Trophoblast cell (in vitro differentiated cells and primary cell): ENCODE data around the gene ADGRA3.
A peak's percentile ranks its signal among the peaks of the same experiment; 100 is the strongest.

Experiments
- DNase-seq, 2 donors: peaks; one replicate each; pipeline ENCODE4 v3.0.0-alpha.2; 2016
- H2AFZ ChIP-seq: 2 replicates; pipeline ENCODE4 v1.6.1; 2013; ENCODE audit warnings: low read length, moderate library complexity, mild to moderate bottlenecking; ENCODE audit not compliant: insufficient read depth, poor library complexity
- H2AK5ac ChIP-seq: 2 replicates; pipeline ENCODE4 v1.6.1; 2013; ENCODE audit warnings: mild to moderate bottlenecking, low read length
- H2BK120ac ChIP-seq: 2 replicates; pipeline ENCODE4 v1.6.1; 2013; ENCODE audit warnings: low read length, mild to moderate bottlenecking, moderate library complexity; ENCODE audit not compliant: insufficient read depth, poor library complexity
- H2BK12ac ChIP-seq: 2 replicates; pipeline ENCODE4 v1.6.1; 2013; ENCODE audit warnings: mild to moderate bottlenecking, low read length, moderate library complexity
- H2BK5ac ChIP-seq: 2 replicates; pipeline ENCODE4 v1.6.1; 2013; ENCODE audit warnings: low read length, low read depth, moderate library complexity, mild to moderate bottlenecking; ENCODE audit not compliant: poor library complexity
- H3K14ac ChIP-seq: 2 replicates; pipeline ENCODE4 v1.6.1; 2013; ENCODE audit warnings: mild to moderate bottlenecking, low read length
- H3K18ac ChIP-seq: 2 replicates; pipeline ENCODE4 v1.6.1; 2013; ENCODE audit warnings: mild to moderate bottlenecking, low read length
- H3K23ac ChIP-seq: 2 replicates; pipeline ENCODE4 v1.6.1; 2013; ENCODE audit warnings: low read length
- H3K27ac ChIP-seq: 2 replicates; pipeline ENCODE4 v1.5.1; 2013; ENCODE audit warnings: low read depth, mild to moderate bottlenecking, inconsistent platforms, low read length, moderate library complexity
- H3K27me3 ChIP-seq: 2 replicates; pipeline ENCODE4 v1.6.1; 2013; ENCODE audit warnings: inconsistent platforms, mild to moderate bottlenecking, low read length, moderate library complexity; ENCODE audit not compliant: insufficient read depth
- H3K36me3 ChIP-seq, 2 experiments: 1 replicate in 1 of 2; 2 replicates in 1 of 2; pipeline ENCODE4 v1.6.1; 2013; ENCODE audit warnings: low read length in 2 of 2, mild to moderate bottlenecking in 2 of 2, moderate library complexity in 1 of 2; ENCODE audit not compliant: insufficient read depth in 2 of 2, control insufficient read depth in 1 of 2
- H3K4ac ChIP-seq: 2 replicates; pipeline ENCODE4 v1.6.1; 2013; ENCODE audit warnings: low read depth, mild to moderate bottlenecking, low read length, moderate library complexity
- H3K4me1 ChIP-seq, 2 experiments: 1 replicate in 1 of 2; 2 replicates in 1 of 2; pipeline ENCODE4 v1.6.1; 2013; ENCODE audit warnings: low read length in 2 of 2, mild to moderate bottlenecking in 2 of 2, moderate library complexity in 1 of 2; ENCODE audit not compliant: insufficient read depth in 2 of 2, control insufficient read depth in 1 of 2
- H3K4me2 ChIP-seq: 2 replicates; pipeline ENCODE4 v1.6.1; 2013; ENCODE audit warnings: inconsistent platforms, mild to moderate bottlenecking, low read length, moderate library complexity
- H3K4me3 ChIP-seq: 2 replicates; pipeline ENCODE4 v1.5.1; 2013; ENCODE audit warnings: mild to moderate bottlenecking, low read depth, low read length, inconsistent platforms
- H3K79me1 ChIP-seq: one replicate; pipeline ENCODE4 v1.6.1; 2013; ENCODE audit warnings: low read length
- H3K79me2 ChIP-seq: 2 replicates; pipeline ENCODE4 v1.6.1; 2013; ENCODE audit warnings: low read length, mild to moderate bottlenecking; ENCODE audit not compliant: control insufficient read depth, insufficient read depth, poor library complexity
- H3K9ac ChIP-seq: 2 replicates; pipeline ENCODE4 v1.6.1; 2013; ENCODE audit warnings: mild to moderate bottlenecking, low read length
- H3K9me3 ChIP-seq: 2 replicates; pipeline ENCODE4 v1.6.1; 2013; ENCODE audit warnings: low read depth, mild to moderate bottlenecking, control low read depth, inconsistent platforms, low read length; ENCODE audit not compliant: insufficient read depth
- H4K12ac ChIP-seq: 2 replicates; pipeline ENCODE4 v1.6.1; 2013; ENCODE audit warnings: low read depth, mild to moderate bottlenecking, low read length, moderate library complexity
- H4K8ac ChIP-seq: 2 replicates; pipeline ENCODE4 v1.6.1; 2013; ENCODE audit warnings: low read depth, mild to moderate bottlenecking, low read length, moderate library complexity
- H4K91ac ChIP-seq: one replicate; pipeline ENCODE4 v1.6.1; 2013; ENCODE audit warnings: low read depth, mild to moderate bottlenecking, low read length, moderate library complexity
- WGBS: extraction: QIAGEN DNeasy Blood & Tissue Kit; methylation state at CpG from one replicate; pipeline ENCODE4 v1.1.7; 2013; ENCODE audit warnings: missing lambda C conversion rate; ENCODE audit not compliant: insufficient read length, insufficient coverage; ENCODE audit errors: extremely low coverage; 5-methylcytosine and 5-hydroxymethylcytosine counted together

The ADGRA3 gene

GRCh38 chr4:22537864-22538263 is 22.0 kb upstream of the ADGRA3 start:
- Histone ChIP-seq H3K27me3 (no peaks in the 10 kb centered on the region), H4K12ac (no peak overlapping the region), H3K36me3 (no peaks in the 10 kb centered on the region), H2AK5ac (no peak overlapping the region), H2BK12ac (no peak overlapping the region), H2AFZ (no peak overlapping the region), H2BK5ac (no peak overlapping the region), H3K79me1 (no peaks in the 10 kb centered on the region), H3K18ac (no peak overlapping the region), H2BK120ac (no peak overlapping the region), H3K23ac (no peak overlapping the region), H4K91ac (no peak overlapping the region), H3K14ac (no peak overlapping the region), H3K4me2 (no peak overlapping the region), H3K9ac (no peak overlapping the region), H3K9me3 (no peaks in the 10 kb centered on the region), H3K4me3 (no peak overlapping the region), H3K4me1 (no peaks in the 10 kb centered on the region), H3K4ac (no peak overlapping the region), H3K27ac (no peak overlapping the region), H4K8ac (no peak overlapping the region), H3K79me2 (no peaks in the 10 kb centered on the region)
- DNase-seq = no peak

- H3K14ac ChIP-seq = no peak overlapping the region
- H3K4ac ChIP-seq = no peak overlapping the region
- no peak overlapping the region for H4K8ac ChIP-seq
- no peak overlapping the region for H3K23ac ChIP-seq
- no peak overlapping the region for H4K12ac ChIP-seq
- no peak overlapping the region for H3K18ac ChIP-seq
- no peak overlapping the region for H2BK120ac ChIP-seq
- no peak for DNase-seq
- no peak overlapping the region for H2BK5ac ChIP-seq
- H3K27me3 ChIP-seq = no peaks in the 10 kb centered on the region
- H4K91ac ChIP-seq = no peak overlapping the region
- no peaks in the 10 kb centered on the region for H3K4me1 ChIP-seq
- H2AK5ac ChIP-seq = no peak overlapping the region
- H2BK12ac ChIP-seq = no peak overlapping the region
- no peak overlapping the region for H3K4me2 ChIP-seq
- no peak overlapping the region for H3K4me3 ChIP-seq
- no peaks in the 10 kb centered on the region for H3K9me3 ChIP-seq
- H3K36me3 ChIP-seq = no peaks in the 10 kb centered on the region
- no peaks in the 10 kb centered on the region for H3K79me1 ChIP-seq
- no peaks in the 10 kb centered on the region for H3K79me2 ChIP-seq
- no peak overlapping the region for H3K27ac ChIP-seq
- H3K9ac ChIP-seq = no peak overlapping the region
- H2AFZ ChIP-seq = no peak overlapping the region
- no CpG with 5 or more reads among the region's 1 CpG for WGBS
Measured at GRCh38 chr4:22534374-22534773, 18.5 kb upstream of the ADGRA3 start.

- DNase-seq = peak in 1 of 2 donors; percentile 25
- H3K27ac ChIP-seq = no peak overlapping the region
Measured at GRCh38 chr4:22532896-22533295, 17.0 kb upstream of the ADGRA3 start.

GRCh38 chr4:22532117-22532516 is 16.3 kb upstream of the ADGRA3 start:
- Histone ChIP-seq H3K27me3 (no peaks in the 10 kb centered on the region), H3K36me3 (no peaks in the 10 kb centered on the region), H3K79me1 (no peaks in the 10 kb centered on the region), H3K79me2 (no peaks in the 10 kb centered on the region), H3K18ac (no peak overlapping the region), H3K27ac (no peak overlapping the region), H3K4me1 (no peaks in the 10 kb centered on the region), H4K12ac (no peak overlapping the region), H2AK5ac (no peak overlapping the region), H3K23ac (no peak overlapping the region), H3K9me3 (no peaks in the 10 kb centered on the region), H3K4me3 (no peak overlapping the region), H4K8ac (no peak overlapping the region), H2BK120ac (no peak overlapping the region), H4K91ac (no peak overlapping the region), H3K4me2 (no peak overlapping the region), H2AFZ (no peak overlapping the region), H3K4ac (no peak overlapping the region), H2BK12ac (no peak overlapping the region), H3K14ac (no peak overlapping the region), H2BK5ac (no peak overlapping the region), H3K9ac (no peak overlapping the region)
- WGBS = no CpG with 5 or more reads among the region's 1 CpG
- DNase-seq = no peak

More at GRCh38 chr4:22532896-22533295, 17.0 kb upstream of the ADGRA3 start:
- Histone ChIP-seq H3K23ac (no peak overlapping the region), H2BK120ac (no peak overlapping the region), H4K12ac (no peak overlapping the region), H3K9ac (no peak overlapping the region), H3K14ac (no peak overlapping the region), H3K27me3 (no peaks in the 10 kb centered on the region), H3K79me2 (no peaks in the 10 kb centered on the region), H2BK5ac (no peak overlapping the region), H3K36me3 (no peaks in the 10 kb centered on the region), H3K4me2 (no peak overlapping the region), H3K4ac (no peak overlapping the region), H3K9me3 (no peaks in the 10 kb centered on the region), H3K4me3 (no peak overlapping the region), H3K18ac (no peak overlapping the region), H2AK5ac (no peak overlapping the region), H4K8ac (no peak overlapping the region), H3K79me1 (no peaks in the 10 kb centered on the region), H4K91ac (no peak overlapping the region), H3K4me1 (no peaks in the 10 kb centered on the region), H2AFZ (no peak overlapping the region), H2BK12ac (no peak overlapping the region)
- WGBS = no CpG with 5 or more reads among the region's 1 CpG
